Astrocyte (in vitro differentiated cells and primary cell): ENCODE measurements around the gene DYNLT2.

Experiments
- CTCF ChIP-seq: IDR thresholded peaks from 2 replicates; pipeline ENCODE4 v1.5.1; 2011; ENCODE audit warnings: low read depth, mild to moderate bottlenecking, inconsistent platforms, low read length, moderate library complexity; ENCODE audit not compliant: insufficient read depth
- EZH2 ChIP-seq: IDR thresholded peaks from 2 replicates; pipeline ENCODE4 v1.6.1; 2012; ENCODE audit warnings: mild to moderate bottlenecking, low read length, inconsistent platforms; ENCODE audit not compliant: insufficient read depth

GRCh38 chr6:169714178-169714577 is 37.2 kb downstream of the DYNLT2 start:
- TF ChIP-seq CTCF, result no peak
- no peak for TF ChIP-seq EZH2
